K562 (cell line): ENCODE measurements around the gene ZRANB3. TPM values are rescaled to one million over a fixed set of nuclear protein-coding genes. Genes with fewer than 3 reads are reported as not detected.

ENCODE experiments used
- ATAC-seq: fragments of 200-7000 bp; cut with Tn5 transposase; 3 replicates; pipeline ENCODE4 v1.9.1; 2020; ENCODE audit warnings: moderate library complexity
- BruUV-seq: library from RNA; stranded (reverse); fragments of 400-500 nt; replicated peaks from 2 replicates; lab custom pipeline; 2021; lab: Mats Ljungman, UMichigan
- CTCF ChIA-PET: fragments of 300-600 bp; formaldehyde crosslinking; extraction: SDS; loops from one replicate; lab custom pipeline; 2021; ENCODE audit warnings: low intra/inter-chr PET ratio; lab: Yijun Ruan, JAX
- POLR2A ChIA-PET: fragments of 300-600, 350-650 bp; sonication (Branson Sonifier 250); formaldehyde crosslinking; extraction: SDS; loops from one replicate; lab custom pipeline; 2021; ENCODE audit warnings: antibody characterized with exemption, inconsistent platforms; lab: Yijun Ruan, JAX
- DNase-seq, 4 experiments: peaks; one replicate each; pipeline versions ENCODE4 v3.0.0 to v3.0.0-alpha.2; 2011 to 2018; ENCODE audit warnings: low spot score in 3 of 4, mixed read lengths in 3 of 4; ENCODE audit errors: extremely low read depth in 1 of 4
- FAIRE-seq: peaks from 2 replicates; lab custom pipeline; 2011; peaks lifted over from hg19 to GRCh38; lab: Jason Lieb, UNC
- H2AFZ ChIP-seq: 2 replicates; pipeline ENCODE4 v1.6.0; 2011; ENCODE audit warnings: low read depth, low read length, control low read depth, inconsistent platforms
- H3K27ac ChIP-seq: fragments of 200-600 bp; 3 replicates; pipeline ENCODE4 v1.8.0; 2011; ENCODE audit warnings: low read depth, mild to moderate bottlenecking, control low read depth, inconsistent platforms, low read length, moderate library complexity, mixed read lengths; ENCODE audit errors: extremely low read depth
- H3K27me3 ChIP-seq, 2 experiments: fragments of 300-600 bp in 1 of 2; 2 replicates in 1 of 2; 3 replicates in 1 of 2; pipeline versions ENCODE4 v1.6.0 to v1.8.0; 2011; ENCODE audit warnings: inconsistent platforms in 2 of 2, low read length in 2 of 2, mild to moderate bottlenecking in 1 of 2, mixed read lengths in 1 of 2, moderate library complexity in 1 of 2; ENCODE audit not compliant: control insufficient read depth in 2 of 2, insufficient read depth in 2 of 2
- H3K36me3 ChIP-seq: fragments of 300-600 bp; 3 replicates; pipeline ENCODE4 v1.8.0; 2011; ENCODE audit warnings: mild to moderate bottlenecking, low read length, inconsistent platforms; ENCODE audit not compliant: control insufficient read depth, insufficient read depth
- H3K4me1 ChIP-seq, 2 experiments: fragments of 200-600 bp in 1 of 2; replicated peaks in 1 of 2; 2 replicates in 1 of 2; 3 replicates in 1 of 2; pipeline versions ENCODE4 v1.5.1 to v1.8.0; 2011; ENCODE audit warnings: inconsistent platforms in 2 of 2, low read length in 2 of 2, mild to moderate bottlenecking in 1 of 2, mixed read lengths in 1 of 2, moderate library complexity in 1 of 2; ENCODE audit not compliant: control insufficient read depth in 2 of 2, insufficient read depth in 2 of 2
- H3K4me2 ChIP-seq: 2 replicates; pipeline ENCODE4 v1.6.1; 2011; ENCODE audit warnings: low read length, control low read depth, inconsistent platforms, mixed read lengths; ENCODE audit not compliant: insufficient read depth
- H3K4me3 ChIP-seq: fragments of 200-600 bp; sonication (generic), shearing (Covaris generic); 2 replicates; pipeline ENCODE4 v1.5.1; 2016; ENCODE audit warnings: control low read depth, inconsistent platforms
- H3K79me2 ChIP-seq: fragments of 200-600 bp; 3 replicates; pipeline ENCODE4 v1.8.0; 2011; ENCODE audit warnings: low read length, inconsistent platforms; ENCODE audit not compliant: control insufficient read depth, insufficient read depth
- H3K9ac ChIP-seq, 2 experiments: 2 replicates each; pipeline versions ENCODE4 v1.6.0 to v1.6.1; 2011; ENCODE audit warnings: low read depth in 2 of 2, low read length in 2 of 2, control low read depth in 1 of 2, inconsistent platforms in 1 of 2, mild to moderate bottlenecking in 1 of 2, mixed read lengths in 1 of 2; ENCODE audit not compliant: insufficient read depth in 1 of 2
- H3K9me1 ChIP-seq: one replicate; pipeline ENCODE4 v1.6.0; 2011; ENCODE audit warnings: inconsistent platforms, mild to moderate bottlenecking, low read length, moderate library complexity; ENCODE audit not compliant: control insufficient read depth, insufficient read depth
- H3K9me3 ChIP-seq: replicated peaks from 2 replicates; pipeline ENCODE4 v1.5.1; 2011; ENCODE audit warnings: low read depth, low read length, inconsistent platforms; ENCODE audit not compliant: control insufficient read depth, insufficient read depth
- H4K20me1 ChIP-seq: replicated peaks from 2 replicates; pipeline ENCODE4 v1.6.1; 2011; ENCODE audit warnings: low read length, inconsistent platforms, mixed read lengths; ENCODE audit not compliant: control insufficient read depth, insufficient read depth
- DDX20 ChIP-seq: fragments of 450-650 bp; IDR thresholded peaks from 2 replicates; pipeline ENCODE4 v1.6.1; 2016; ENCODE audit warnings: missing genetic modification characterization, low read depth, mild to moderate bottlenecking, missing compliant biosample characterization, moderate library complexity
- GATA2 ChIP-seq: sonication (generic); formaldehyde crosslinking; IDR thresholded peaks from 2 replicates; pipeline ENCODE4 v1.4.0; 2020; ENCODE audit warnings: mild to moderate bottlenecking, missing genetic modification reagents
- HNRNPUL1 ChIP-seq: fragments of 200-400 bp; formaldehyde crosslinking; IDR thresholded peaks from 2 replicates; pipeline ENCODE4 v1.6.1; 2017; ENCODE audit warnings: low read length
- IRF9 ChIP-seq: fragments of 450-650 bp; IDR thresholded peaks from 2 replicates; pipeline ENCODE4 v1.6.1; 2016; ENCODE audit warnings: missing biosample characterization, missing genetic modification characterization
- MCM7 ChIP-seq, 2 experiments: fragments of 450-650 bp; IDR thresholded peaks; 2 replicates each; pipeline ENCODE4 v1.6.1; 2016 to 2018
- NFXL1 ChIP-seq: fragments of 450-650 bp; formaldehyde crosslinking; IDR thresholded peaks from 2 replicates; pipeline ENCODE4 v1.4.0; 2021; ENCODE audit warnings: mild to moderate bottlenecking
- PRPF4 ChIP-seq: fragments of 200-400 bp; formaldehyde crosslinking; IDR thresholded peaks from one replicate; pipeline ENCODE4 v1.6.1; 2017; ENCODE audit warnings: low read length, low read depth, mild to moderate bottlenecking; ENCODE audit not compliant: insufficient read depth, poor library complexity, severe bottlenecking
- RB1 ChIP-seq: fragments of 450-650 bp; IDR thresholded peaks from 2 replicates; pipeline ENCODE4 v1.6.1; 2017; ENCODE audit warnings: low read depth, mild to moderate bottlenecking
- STAT6 ChIP-seq: sonication (generic); formaldehyde crosslinking; IDR thresholded peaks from 2 replicates; pipeline ENCODE4 v1.8.1; 2023; ENCODE audit warnings: mild to moderate bottlenecking, missing genetic modification reagents
- XRCC3 ChIP-seq: fragments of 450-650 bp; IDR thresholded peaks from 2 replicates; pipeline ENCODE4 v1.6.1; 2017; ENCODE audit warnings: mild to moderate bottlenecking, moderate library complexity
- ZBTB17 ChIP-seq: fragments of 450-650 bp; formaldehyde crosslinking; IDR thresholded peaks from 2 replicates; pipeline ENCODE4 v1.4.0; 2020; ENCODE audit warnings: mild to moderate bottlenecking
- ZHX1 ChIP-seq: fragments of 150-350 bp; conservative IDR thresholded peaks from 2 replicates; pipeline ENCODE4 v1.6.1; 2014; ENCODE audit warnings: low read length
- ZNF280A ChIP-seq: fragments of 450-650 bp; IDR thresholded peaks from 2 replicates; pipeline ENCODE4 v1.6.1; 2018; ENCODE audit warnings: mild to moderate bottlenecking, low read depth; ENCODE audit not compliant: partially characterized antibody
- ZNF436 ChIP-seq: fragments of 250-450, 450-650 bp; sonication (Bioruptor Pico); formaldehyde crosslinking; IDR thresholded peaks from 2 replicates; pipeline ENCODE4 v1.7.0; 2020; ENCODE audit warnings: mild to moderate bottlenecking
- ZNF57 ChIP-seq: fragments of 450-650 bp; formaldehyde crosslinking; IDR thresholded peaks from 2 replicates; pipeline ENCODE4 v1.4.0; 2020; ENCODE audit warnings: mild to moderate bottlenecking, moderate library complexity
- ZNF668 ChIP-seq: fragments of 250-450 bp; sonication (Bioruptor Pico); IDR thresholded peaks from 2 replicates; pipeline ENCODE4 v1.8.0; 2022; ENCODE audit warnings: mild to moderate bottlenecking, inconsistent platforms
- ZNF707 ChIP-seq: fragments of 250-450 bp; sonication (Bioruptor Pico); conservative IDR thresholded peaks from 2 replicates; pipeline ENCODE4 v1.8.0; 2022; ENCODE audit warnings: inconsistent platforms, mild to moderate bottlenecking, moderate library complexity
- WGBS: fragments of 100-300 bp; shearing (Covaris generic); methylation state at CpG from one replicate; pipeline ENCODE4 v1.1.6; 2016; ENCODE audit warnings: low coverage, mixed read lengths; ENCODE audit not compliant: insufficient coverage; ENCODE audit errors: missing lambda C conversion rate; 5-methylcytosine and 5-hydroxymethylcytosine counted together
- in situ Hi-C: fragments of 300-500 bp; cut with MboI; formaldehyde crosslinking; loops from 4 replicates; pipeline ENCODE4 v1.15.0; 2018; ENCODE audit warnings: inconsistent platforms, mixed read lengths
- intact Hi-C: fragments of 100-400 bp; cut with micrococcal nuclease; formaldehyde crosslinking; loops from 2 replicates; pipeline ENCODE4 v1.14.2; 2022
- polyA plus RNA-seq, 8 experiments: library from polyadenylated mRNA; depleted of rRNA in 4 of 8; stranded (reverse) in 5 of 8; unstranded in 3 of 8; fragments of >200 nt; fragmentation: Nextera tagmentation in 2 of 8; fragmentation: Illumina TruSeq in 1 of 8; extraction: Ambion mirVana in 2 of 8; extraction: Trizol in 1 of 8; gene quantifications; 2 replicates each; pipeline versions ENCODE4 v1.2.1 to v1.2.3, GENCODE V29; 2011 to 2014; ENCODE audit warnings: inconsistent platforms in 1 of 8, missing spikeins in 1 of 8
- total RNA-seq, 7 experiments: library from RNA; depleted of rRNA in 6 of 7; stranded (reverse); fragments of >200 nt in 6 of 7; fragmentation: Illumina TruSeq in 2 of 7; extraction: Trizol in 2 of 7; gene quantifications; 2 replicates each; pipeline versions ENCODE4 v1.2.1 to v1.2.3, GENCODE V29; 2011 to 2021; ENCODE audit warnings: low replicate concordance in 1 of 7

The ZRANB3 gene
- total and polyA plus RNA-seq, 9 of the 15 experiments (the other 6 are each of a cell fraction or from before 2014, with no cell fraction given) = 8.6 to 21.3 (median 14.7) TPM

GRCh38 chr2:135095591-135095990 is 435.4 kb downstream of the ZRANB3 start:
- Histone ChIP-seq H3K79me2 (peaks cover 4% of the 10 kb centered on the region; the same call in 1 of the 3 replicates), H3K4me2 (no peak overlapping the region), H3K4me3 (no peak overlapping the region), H2AFZ (no peak overlapping the region), H3K4me1 (no peaks in the 10 kb centered on the region), H4K20me1 (no peaks in the 10 kb centered on the region), H3K9me1 (no peaks in the 10 kb centered on the region), H3K36me3 (peaks cover 38% of the 10 kb centered on the region), H3K9ac (no peak overlapping the region), H3K9me3 (no peaks in the 10 kb centered on the region), H3K27ac (no peak overlapping the region), H3K27me3 (no peaks in the 10 kb centered on the region)
- no peak for ATAC-seq
- no TSS peak for BruUV-seq
- DNase-seq = no peak
- no peak for FAIRE-seq
- in situ Hi-C loops = no loop called here
- WGBS = 88% methylated on average over 3 of the region's 3 CpGs
- CTCF ChIA-PET = no interaction called here
- intact Hi-C loops = no loop called here
- POLR2A ChIA-PET = no interaction called here
- TF ChIP-seq ZNF436 (CRISPR knock-in tag) = no peak
- TF ChIP-seq ZHX1 = no peak
- no peak for TF ChIP-seq DDX20 (tag)
- no peak for TF ChIP-seq GATA2 (CRISPR knock-in tag)
- TF ChIP-seq ZBTB17 = no peak
- no peak for TF ChIP-seq ZNF280A
- TF ChIP-seq XRCC3 = no peak
- TF ChIP-seq IRF9 = no peak
- TF ChIP-seq ZNF707 (CRISPR knock-in tag) = no peak
- TF ChIP-seq RB1 = no peak
- TF ChIP-seq ZNF668 (CRISPR knock-in tag) = no peak
- no peak for TF ChIP-seq PRPF4
- TF ChIP-seq STAT6 (CRISPR knock-in tag) = no peak
- no peak for TF ChIP-seq ZNF57 (CRISPR knock-in tag)
- no peak for TF ChIP-seq NFXL1 (CRISPR knock-in tag)
- no peak for TF ChIP-seq HNRNPUL1
- no peak for TF ChIP-seq MCM7 (IDR thresholded peaks at IDR 0.05)
